ENCODE results near the gene GIMAP7.

GIMAP7 gene

GRCh38 chr7:150538259-150538658 is 23.6 kb downstream of the GIMAP7 start:
- DNase-seq (no peak), ATAC-seq (no peak)
- Mint-ChIP-seq H3K4me1 (peaks cover 4% of the 10 kb centered on the region), H3K27ac (no peak overlapping the region), H3K4me3 (no peak overlapping the region), H3K27me3 (no peaks in the 10 kb centered on the region), H3K9me3 (peaks cover 42 to 59% of the 10 kb centered on the region in 2 donors)

DNA sequence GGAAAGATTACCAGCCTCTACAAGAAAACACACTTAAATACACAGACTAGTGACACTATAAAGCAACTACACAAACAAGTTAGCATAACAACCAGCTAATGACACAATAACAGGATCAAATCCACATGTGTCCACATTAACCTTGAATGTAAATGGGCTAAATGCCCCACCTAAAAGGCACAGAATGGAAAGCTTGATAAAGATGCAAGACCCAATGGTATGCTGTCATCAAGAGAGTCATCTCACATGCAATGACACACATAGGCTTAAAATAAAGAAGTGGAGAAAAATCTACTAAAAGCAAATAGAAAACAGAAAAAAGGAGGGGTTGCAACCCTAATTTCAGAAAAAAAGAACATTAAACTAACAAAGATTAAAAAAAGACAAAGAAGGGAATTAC is 38.5 kb downstream of the GIMAP7 start:
- Mint-ChIP-seq H3K4me1 (peaks cover 62% of the 10 kb centered on the region), H3K27ac (peak overlapping the region in 1 of 2 donors; percentile 13), H3K9me3 (peaks cover 30 to 32% of the 10 kb centered on the region in 2 donors), H3K27me3 (no peaks in the 10 kb centered on the region), H3K4me3 (peak overlapping the region; percentile 8 to 14)
- DNase-seq: no peak
- no peak for ATAC-seq

DNA sequence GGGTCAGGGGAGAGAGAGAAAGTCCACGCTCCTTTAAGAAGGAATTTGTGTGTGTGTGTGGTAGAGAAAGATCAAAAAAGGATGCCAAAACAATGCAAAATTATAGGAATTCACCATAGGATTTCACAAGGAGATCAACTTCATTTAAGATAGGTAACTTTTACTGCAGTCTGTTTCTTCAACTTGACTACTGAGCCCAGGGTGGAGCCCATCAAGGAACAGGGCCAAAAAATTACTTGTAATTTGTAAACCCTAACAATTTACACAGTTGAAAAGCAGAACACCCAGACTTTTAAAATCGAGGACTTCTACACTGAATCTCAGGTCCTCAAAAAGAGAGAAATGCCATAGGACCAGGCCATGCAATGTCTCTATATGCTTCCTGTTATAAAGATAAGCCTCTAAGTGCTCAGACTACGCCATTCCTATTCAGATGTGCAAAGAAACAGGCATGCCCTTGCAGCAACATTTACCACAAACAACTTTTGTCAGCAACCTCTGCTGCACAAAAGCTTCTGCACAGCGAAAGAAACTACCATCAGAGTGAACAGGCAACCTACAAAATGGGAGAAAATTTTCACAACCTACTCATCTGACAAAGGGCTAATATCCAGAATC is 42.0 kb downstream of the GIMAP7 start:
- peak; percentile 86 for ATAC-seq
- no peak for DNase-seq
- H3K27ac Mint-ChIP-seq: peak overlapping the region; percentile 71 to 80
- peaks cover 36 to 46% of the 10 kb centered on the region in 2 donors for H3K9me3 Mint-ChIP-seq
- H3K4me1 Mint-ChIP-seq: peaks cover 66% of the 10 kb centered on the region
- peak overlapping the region; percentile 72 to 78 for H3K4me3 Mint-ChIP-seq
- no peaks in the 10 kb centered on the region for H3K27me3 Mint-ChIP-seq

- peak in 1 of 2 donors; percentile 38 for DNase-seq
- H3K27me3 Mint-ChIP-seq: no peaks in the 10 kb centered on the region
- peak overlapping the region in 1 of 2 donors; percentile 34 for H3K27ac Mint-ChIP-seq
- ATAC-seq: no peak
- peaks cover 28 to 33% of the 10 kb centered on the region in 2 donors for H3K9me3 Mint-ChIP-seq
- H3K4me1 Mint-ChIP-seq: peaks cover 70% of the 10 kb centered on the region
- H3K4me3 Mint-ChIP-seq: no peak overlapping the region
Measured at GRCh38 chr7:150560486-150560885, 45.8 kb downstream of the GIMAP7 start.

GRCh38 chr7:150562919-150563318 is 48.2 kb downstream of the GIMAP7 start:
- ATAC-seq (no peak), DNase-seq (no peak)
- H3K9me3 Mint-ChIP-seq: peaks cover 25 to 33% of the 10 kb centered on the region in 2 donors
- peak overlapping the region in 1 of 2 donors; percentile 70 for H3K27ac Mint-ChIP-seq
- peaks cover 64% of the 10 kb centered on the region for H3K4me1 Mint-ChIP-seq
- peak overlapping the region; percentile 61 to 68 for H3K4me3 Mint-ChIP-seq
- no peaks in the 10 kb centered on the region for H3K27me3 Mint-ChIP-seq

- ATAC-seq: peak; percentile 83
- peak overlapping the region; percentile 70 to 82 for H3K27ac Mint-ChIP-seq
- peaks cover 64% of the 10 kb centered on the region for H3K4me1 Mint-ChIP-seq
- peaks cover 26 to 28% of the 10 kb centered on the region in 2 donors for H3K9me3 Mint-ChIP-seq
- H3K4me3 Mint-ChIP-seq: peak overlapping the region; percentile 61 to 68
- peak in 1 of 2 donors; percentile 48 for DNase-seq
- no peaks in the 10 kb centered on the region for H3K27me3 Mint-ChIP-seq
Measured at GRCh38 chr7:150564006-150564405, 49.3 kb downstream of the GIMAP7 start.

- H3K4me3 Mint-ChIP-seq: peak overlapping the region; percentile 61 to 68
- no peaks in the 10 kb centered on the region for H3K27me3 Mint-ChIP-seq
- ATAC-seq (no peak), DNase-seq (no peak)
- peaks cover 70% of the 10 kb centered on the region for H3K4me1 Mint-ChIP-seq
- H3K27ac Mint-ChIP-seq: peak overlapping the region; percentile 70 to 82
- H3K9me3 Mint-ChIP-seq: peaks cover 25 to 32% of the 10 kb centered on the region in 2 donors
Measured at GRCh38 chr7:150564566-150564965, 49.9 kb downstream of the GIMAP7 start.

- Mint-ChIP-seq H3K27me3 (no peaks in the 10 kb centered on the region), H3K4me1 (peaks cover 76% of the 10 kb centered on the region), H3K9me3 (peaks cover 19 to 29% of the 10 kb centered on the region in 2 donors), H3K27ac (peak overlapping the region; percentile 61 to 95), H3K4me3 (peak overlapping the region; percentile 31 to 75)
- DNase-seq (no peak), ATAC-seq (no peak)
Measured at GRCh38 chr7:150565239-150565638, 50.6 kb downstream of the GIMAP7 start.

GRCh38 chr7:150566123-150566522 is 51.5 kb downstream of the GIMAP7 start:
- DNase-seq (no peak), ATAC-seq (no peak)
- Mint-ChIP-seq H3K27ac (peak overlapping the region; percentile 6 to 97), H3K9me3 (peaks cover 10 to 21% of the 10 kb centered on the region in 2 donors), H3K4me3 (peak overlapping the region; percentile 97 to 98), H3K4me1 (peaks cover 76% of the 10 kb centered on the region), H3K27me3 (no peaks in the 10 kb centered on the region)

DNA sequence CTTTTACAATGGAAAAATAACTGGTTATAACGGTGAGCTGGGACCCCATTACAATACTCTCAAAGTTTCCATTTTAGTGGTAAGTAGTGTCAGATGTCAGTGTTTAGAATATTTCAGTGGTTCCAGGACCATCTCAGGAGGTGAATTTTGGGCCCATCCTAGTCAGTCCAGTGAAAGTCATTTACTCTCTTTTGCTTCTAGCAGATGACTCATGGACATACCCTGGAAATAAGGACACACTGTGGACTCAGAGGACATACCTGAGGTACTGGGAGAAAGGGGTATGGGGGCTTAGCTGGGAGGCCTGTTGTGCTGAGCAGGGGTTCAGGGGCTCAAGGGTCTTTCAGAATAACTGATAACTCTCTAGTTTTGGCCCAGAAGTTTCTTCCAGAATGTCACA is 51.9 kb downstream of the GIMAP7 start:
- no peaks in the 10 kb centered on the region for H3K27me3 Mint-ChIP-seq
- H3K9me3 Mint-ChIP-seq: peaks cover 5 to 18% of the 10 kb centered on the region in 2 donors
- H3K4me1 Mint-ChIP-seq: peaks cover 72% of the 10 kb centered on the region
- H3K27ac Mint-ChIP-seq: peak overlapping the region; percentile 93 to 97
- peak in 1 of 2 donors; percentile 16 for DNase-seq
- peak; percentile 11 for ATAC-seq
- H3K4me3 Mint-ChIP-seq: peak overlapping the region; percentile 97 to 98

- DNase-seq: peak in 1 of 2 donors; percentile 55
- peak within 1 kb of the TSS; percentile 97 to 98 for H3K4me3 Mint-ChIP-seq
- peaks cover 66% of the 10 kb centered on the region for H3K4me1 Mint-ChIP-seq
- ATAC-seq: peak; percentile 74
- H3K9me3 Mint-ChIP-seq: peaks cover 6 to 13% of the 10 kb centered on the region in 2 donors
- peak within 1 kb of the TSS; percentile 97 for H3K27ac Mint-ChIP-seq
- no peaks in the 10 kb centered on the region for H3K27me3 Mint-ChIP-seq
Measured at GRCh38 chr7:150567169-150567568, 52.5 kb downstream of the GIMAP7 start, which contains the start of gene GIMAP4. Gene GIMAP4 (plus strand): TSS chr7:150567390. CDS start chr7:150569902, 2,512 bp downstream.

DNA sequence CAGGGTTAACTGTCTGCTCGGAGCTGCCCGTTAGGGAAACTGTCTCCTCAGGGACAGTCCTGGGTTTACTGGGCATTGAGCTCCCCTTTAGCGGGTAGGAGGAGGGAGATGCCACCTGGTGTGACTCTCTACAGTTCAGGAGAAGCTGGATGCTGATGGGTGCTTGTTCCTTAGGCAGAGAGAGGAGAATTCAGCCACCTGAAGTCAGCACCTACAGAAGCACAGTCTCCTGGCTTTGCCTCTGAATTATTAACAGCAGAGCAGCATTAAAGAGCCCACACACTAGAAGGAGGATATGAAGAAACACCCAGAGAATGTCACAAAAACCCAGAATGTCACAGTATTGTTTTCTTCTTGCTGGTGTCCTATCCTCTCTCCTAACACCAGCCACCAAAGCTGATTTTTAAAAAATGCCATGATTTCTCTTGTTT is 53.2 kb downstream of the GIMAP7 start:
- ATAC-seq: peak; percentile 16
- H3K4me1 Mint-ChIP-seq: peaks cover 59% of the 10 kb centered on the region

GRCh38 chr7:150568714-150569113 is 54.0 kb downstream of the GIMAP7 start:
- Mint-ChIP-seq H3K4me1 (peaks cover 51% of the 10 kb centered on the region), H3K27me3 (no peaks in the 10 kb centered on the region), H3K27ac (peak overlapping the region; percentile 92 to 97), H3K4me3 (peak overlapping the region; percentile 86 to 97), H3K9me3 (peaks cover 15 to 25% of the 10 kb centered on the region in 2 donors)
- peak in 1 of 2 donors; percentile 20 for DNase-seq
- ATAC-seq: peak; percentile 38

More for the DNA sequence above, 53.2 kb downstream of the GIMAP7 start:
- peak in 1 of 2 donors; percentile 17 for DNase-seq
- H3K27ac Mint-ChIP-seq: peak overlapping the region; percentile 97
- peak overlapping the region; percentile 97 to 98 for H3K4me3 Mint-ChIP-seq
- H3K27me3 Mint-ChIP-seq: no peaks in the 10 kb centered on the region
- H3K9me3 Mint-ChIP-seq: peaks cover 13 to 17% of the 10 kb centered on the region in 2 donors

GRCh38 chr7:150569245-150569955 is 54.7 kb downstream of the GIMAP7 start:
- H3K27me3 Mint-ChIP-seq: no peaks in the 10 kb centered on the region
- H3K9me3 Mint-ChIP-seq: peaks cover 15 to 29% of the 10 kb centered on the region in 2 donors
- H3K4me3 Mint-ChIP-seq: peak overlapping the region; percentile 86 to 97
- DNase-seq: no peak
- no peak for ATAC-seq
- peak overlapping the region; percentile 92 to 97 for H3K27ac Mint-ChIP-seq
- peaks cover 44% of the 10 kb centered on the region for H3K4me1 Mint-ChIP-seq
